Activated CD8-positive, alpha-beta T cell treated with anti-CD3 and anti-CD28 coated beads, Interleukin-2, amount 10 ng/mL, durations not matched to agents 7 days and 5 days (primary cell): ENCODE results near the gene PPL. TPM values are rescaled to one million over a fixed set of nuclear protein-coding genes. Genes with fewer than 3 reads are reported as not detected.

Experiments used
- ATAC-seq: fragments of 150-1000 bp; cut with Tn5 transposase; one replicate; pipeline ENCODE4 v1.10.0; 2021; ENCODE audit warnings: moderate library complexity
- CTCF ChIA-PET: fragments of 350-600 bp; sonication (Branson Sonifier 250); formaldehyde crosslinking; loops from one replicate; lab custom pipeline; 2021; ENCODE audit warnings: antibody characterized with exemption; lab: Charles Lee
- POLR2A ChIA-PET: fragments of 350-600 bp; sonication (Branson Sonifier 250); formaldehyde crosslinking; loops from one replicate; lab custom pipeline; 2021; ENCODE audit warnings: antibody characterized with exemption; lab: Charles Lee
- DNase-seq: peaks from one replicate; pipeline ENCODE4 v3.0.0-alpha.2; 2020
- H3K27ac Mint-ChIP-seq: one replicate; pipeline ENCODE4 v1.8.0; 2021; ENCODE audit warnings: mild to moderate bottlenecking, mixed read lengths
- H3K27me3 Mint-ChIP-seq: one replicate; pipeline ENCODE4 v1.8.0; 2021; ENCODE audit warnings: low read depth, mixed read lengths
- H3K36me3 Mint-ChIP-seq: one replicate; pipeline ENCODE4 v1.8.0; 2021; ENCODE audit warnings: low read depth, mixed read lengths
- H3K4me1 Mint-ChIP-seq: one replicate; pipeline ENCODE4 v1.8.0; 2021; ENCODE audit warnings: low read depth, mixed read lengths
- H3K4me3 Mint-ChIP-seq: one replicate; pipeline ENCODE4 v1.8.0; 2021; ENCODE audit warnings: mild to moderate bottlenecking, mixed read lengths
- H3K9me3 Mint-ChIP-seq: one replicate; pipeline ENCODE4 v1.8.0; 2022; ENCODE audit warnings: mixed read lengths; ENCODE audit not compliant: insufficient read depth
- total RNA-seq, 2 experiments: library from RNA; stranded (reverse); gene quantifications; one replicate each; pipeline ENCODE4 v1.2.3, GENCODE V29; 2021

The PPL gene
- total RNA-seq, 2 experiments from 2014 or later, result not detected

DNA sequence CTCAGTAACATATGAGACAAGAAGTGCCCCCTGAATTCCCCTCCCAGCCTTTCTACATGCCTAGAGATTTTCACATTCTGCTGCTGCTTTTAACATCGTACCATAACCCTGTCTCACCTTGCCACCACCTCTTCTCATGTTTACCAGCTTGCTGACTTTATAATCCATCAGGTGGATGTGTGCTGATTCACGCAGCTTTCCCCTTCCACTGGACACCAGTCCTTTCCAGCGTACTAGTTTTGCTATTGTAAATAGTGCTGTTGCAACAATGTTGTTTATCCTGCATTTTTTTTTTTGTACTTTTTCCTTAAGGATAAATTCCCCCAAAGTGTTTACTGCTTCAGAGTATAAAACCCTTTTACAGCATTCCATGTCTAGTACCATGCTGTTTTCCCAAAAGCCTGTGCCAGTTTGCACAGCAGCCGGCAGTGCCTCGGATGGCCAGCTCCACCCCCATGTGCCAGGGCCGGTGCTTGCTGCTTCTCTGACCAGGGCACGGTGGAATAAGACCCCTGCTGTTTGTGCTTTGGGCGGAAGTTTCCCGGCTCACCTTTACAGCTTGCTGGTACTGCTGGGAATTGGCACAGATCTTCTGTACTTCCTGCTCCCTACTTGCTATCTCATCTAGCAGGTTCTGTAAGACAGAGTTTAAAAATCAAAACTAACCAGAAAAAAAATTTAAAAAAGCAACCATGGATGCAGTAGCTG is 48.4 kb downstream of the PPL start:
- no peak overlapping the region for H3K4me3 Mint-ChIP-seq
- no peaks in the 10 kb centered on the region for H3K4me1 Mint-ChIP-seq
- ATAC-seq (no peak), DNase-seq (no peak)
- H3K36me3 Mint-ChIP-seq, result peaks cover 16% of the 10 kb centered on the region
- no peaks in the 10 kb centered on the region for H3K27me3 Mint-ChIP-seq
- POLR2A ChIA-PET, result no interaction called here
- H3K9me3 Mint-ChIP-seq, result no peaks in the 10 kb centered on the region
- CTCF ChIA-PET, result no interaction called here
- no peak overlapping the region for H3K27ac Mint-ChIP-seq

DNA sequence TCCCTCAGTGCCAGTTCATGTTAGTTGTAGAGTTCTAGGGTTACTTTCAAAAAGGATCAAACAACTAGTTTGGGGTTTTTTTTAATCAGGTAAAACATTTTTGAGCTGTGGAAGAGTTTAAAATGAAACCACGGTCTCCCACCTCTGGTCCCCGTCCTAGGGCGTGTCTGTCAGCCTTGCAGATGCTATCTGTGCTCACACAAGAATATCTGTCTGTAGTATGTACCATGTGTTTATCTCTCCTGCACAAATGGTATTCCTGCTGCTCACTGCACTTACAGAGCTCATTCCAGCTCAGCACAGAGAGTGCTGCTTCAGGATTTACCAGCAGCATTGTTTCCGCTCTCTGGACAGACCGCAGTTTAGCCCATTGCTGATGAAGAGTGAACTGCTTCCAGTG is 50.8 kb downstream of the PPL start:
- H3K27ac Mint-ChIP-seq, result no peak overlapping the region
- H3K27me3 Mint-ChIP-seq, result no peaks in the 10 kb centered on the region
- H3K36me3 Mint-ChIP-seq, result peaks cover 32% of the 10 kb centered on the region
- DNase-seq (no peak), ATAC-seq (no peak)
- H3K4me3 Mint-ChIP-seq, result no peak overlapping the region
- ChIA-PET CTCF (no interaction called here), POLR2A (no interaction called here)
- H3K9me3 Mint-ChIP-seq, result no peaks in the 10 kb centered on the region
- no peaks in the 10 kb centered on the region for H3K4me1 Mint-ChIP-seq

DNA sequence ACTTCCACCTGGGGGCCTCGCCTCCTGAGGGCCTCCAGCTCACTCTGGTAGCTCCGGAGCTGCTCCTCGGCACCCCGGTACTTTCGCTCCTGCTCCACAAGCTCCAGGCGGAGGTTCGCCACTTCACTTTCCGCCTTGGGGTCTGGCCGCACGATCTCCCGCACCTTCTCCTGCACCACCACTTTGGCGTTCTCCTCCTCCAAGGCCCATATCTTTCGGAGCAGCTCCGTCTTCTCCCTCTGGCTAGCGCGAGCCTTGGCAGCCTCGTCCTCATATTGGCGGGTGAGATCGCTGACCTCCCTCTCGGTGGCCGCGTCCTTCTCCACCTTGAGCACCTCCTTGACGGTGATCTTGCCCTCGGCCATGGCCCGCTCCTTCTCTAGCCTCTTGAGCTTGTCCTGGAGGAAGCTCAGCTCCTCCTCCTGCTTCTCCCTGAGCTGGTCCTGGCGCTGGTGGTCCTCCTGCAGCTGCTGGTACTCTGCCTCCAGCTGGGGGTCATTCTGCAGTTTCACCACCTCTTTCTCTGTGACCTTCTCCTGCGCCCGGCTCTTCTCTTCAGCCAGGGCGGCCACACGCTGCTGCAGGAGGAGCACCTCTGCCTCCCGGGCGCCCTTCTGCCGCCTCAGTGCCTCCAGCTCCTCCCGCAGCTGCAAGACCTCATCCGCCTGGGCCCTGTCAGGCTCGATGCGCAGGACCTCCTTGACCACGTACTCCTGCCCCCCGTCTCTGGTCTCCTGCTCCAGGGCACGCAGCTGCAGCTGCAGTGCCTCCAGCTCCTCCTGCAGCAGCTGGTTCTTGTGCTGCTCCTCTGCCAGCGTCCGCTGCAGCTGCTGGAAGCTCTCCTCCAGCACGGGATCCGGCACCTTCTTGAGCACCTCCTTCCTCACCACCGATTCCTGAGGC is 51.7 kb downstream of the PPL start:
- H3K27ac Mint-ChIP-seq, result no peak overlapping the region

DNA sequence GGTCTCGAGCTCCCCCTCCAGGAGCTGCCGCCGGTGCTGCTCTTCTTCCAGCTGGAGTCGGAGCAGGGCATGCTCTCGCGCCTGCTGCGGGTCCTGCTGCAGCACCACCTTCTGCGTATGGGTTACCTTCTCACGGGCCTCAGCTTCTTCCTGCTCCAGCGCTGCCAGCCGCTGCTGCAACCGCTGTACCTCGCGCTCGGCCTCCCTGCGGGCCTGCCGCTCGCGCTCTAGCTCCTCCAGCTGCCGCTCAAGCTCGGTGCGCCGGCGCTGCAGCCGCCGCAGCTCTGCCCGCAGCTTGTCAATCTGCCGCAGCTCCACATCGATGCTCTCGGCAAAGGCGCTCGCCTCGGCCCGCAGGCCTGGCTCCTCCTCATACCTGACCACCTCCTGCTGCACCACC is 52.7 kb downstream of the PPL start:
- H3K4me1 Mint-ChIP-seq, result no peaks in the 10 kb centered on the region
- no peaks in the 10 kb centered on the region for H3K27me3 Mint-ChIP-seq
- ChIA-PET CTCF (no interaction called here), POLR2A (no interaction called here)
- DNase-seq (no peak), ATAC-seq (no peak)
- H3K4me3 Mint-ChIP-seq, result no peak overlapping the region
- H3K27ac Mint-ChIP-seq, result no peak overlapping the region
- no peaks in the 10 kb centered on the region for H3K9me3 Mint-ChIP-seq
- peaks cover 46% of the 10 kb centered on the region for H3K36me3 Mint-ChIP-seq

More for the DNA sequence above, 51.7 kb downstream of the PPL start:
- CTCF ChIA-PET, result no interaction called here
- POLR2A ChIA-PET, result no interaction called here
- no peak for ATAC-seq
- Mint-ChIP-seq H3K27me3 (no peaks in the 10 kb centered on the region), H3K36me3 (peaks cover 39% of the 10 kb centered on the region), H3K4me1 (no peaks in the 10 kb centered on the region), H3K4me3 (no peak overlapping the region), H3K9me3 (no peaks in the 10 kb centered on the region)
- DNase-seq, result no peak

DNA sequence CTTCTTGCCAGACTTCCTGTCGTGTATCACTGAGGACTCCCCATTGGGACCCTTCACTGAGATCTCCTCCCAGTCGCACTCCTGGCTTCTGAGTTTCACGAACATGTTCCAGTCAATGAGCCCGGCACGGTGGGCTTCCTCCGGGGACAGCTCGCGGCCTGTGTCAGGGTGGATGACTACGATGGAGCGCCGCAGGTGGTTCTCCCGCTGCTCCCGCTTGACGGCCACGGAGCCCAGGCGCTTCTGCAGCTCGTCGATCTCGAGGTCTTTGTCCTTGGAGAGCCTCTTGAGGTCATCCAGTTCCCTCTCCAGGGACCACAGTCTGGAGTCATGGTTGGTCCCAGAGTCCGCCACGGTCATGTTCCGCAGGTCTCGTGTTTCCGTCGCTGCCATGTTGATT is 53.4 kb downstream of the PPL start:
- Mint-ChIP-seq H3K27me3 (no peaks in the 10 kb centered on the region), H3K9me3 (no peaks in the 10 kb centered on the region), H3K36me3 (peaks cover 48% of the 10 kb centered on the region), H3K4me3 (no peak overlapping the region), H3K4me1 (no peaks in the 10 kb centered on the region), H3K27ac (no peak overlapping the region)
- ChIA-PET POLR2A (no interaction called here), CTCF (no interaction called here)
- no peak for DNase-seq
- no peak for ATAC-seq

DNA sequence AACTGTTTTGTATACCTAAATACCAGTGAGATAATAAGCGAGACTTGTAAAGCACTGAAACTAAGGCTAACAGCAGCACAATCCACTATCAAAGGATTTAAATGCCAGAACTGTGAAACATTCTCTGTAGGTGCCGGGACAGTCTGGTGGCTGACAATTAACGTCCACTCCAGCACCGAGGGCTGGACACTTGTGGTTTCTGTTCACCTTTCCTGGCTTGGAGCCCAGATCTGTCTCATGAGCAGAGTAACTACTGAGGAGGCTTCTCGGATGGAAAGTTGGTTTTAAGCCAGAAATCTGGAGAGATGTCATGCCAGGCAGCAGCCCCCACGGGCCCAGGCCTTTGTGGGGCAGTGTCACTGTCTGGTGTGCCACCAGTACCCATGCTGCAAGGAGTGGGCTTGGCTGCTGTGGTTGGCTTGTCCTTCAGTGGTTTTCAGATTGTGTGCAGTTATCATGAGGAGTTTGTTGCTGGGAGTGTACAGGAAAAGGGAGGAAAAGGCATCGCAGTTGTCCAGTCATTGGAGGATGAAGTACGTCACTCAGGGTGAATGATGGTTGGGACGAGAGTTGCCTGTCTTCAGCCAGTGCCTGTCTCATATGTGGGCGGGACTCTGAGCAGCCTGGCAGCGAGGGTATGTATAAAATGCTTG is 54.2 kb downstream of the PPL start:
- Mint-ChIP-seq H3K4me3 (no peak overlapping the region), H3K9me3 (no peaks in the 10 kb centered on the region), H3K36me3 (peaks cover 52% of the 10 kb centered on the region), H3K27me3 (no peaks in the 10 kb centered on the region), H3K4me1 (no peaks in the 10 kb centered on the region), H3K27ac (no peak overlapping the region)
- DNase-seq (no peak), ATAC-seq (no peak)
- CTCF ChIA-PET, result no interaction called here
- POLR2A ChIA-PET, result no interaction called here

DNA sequence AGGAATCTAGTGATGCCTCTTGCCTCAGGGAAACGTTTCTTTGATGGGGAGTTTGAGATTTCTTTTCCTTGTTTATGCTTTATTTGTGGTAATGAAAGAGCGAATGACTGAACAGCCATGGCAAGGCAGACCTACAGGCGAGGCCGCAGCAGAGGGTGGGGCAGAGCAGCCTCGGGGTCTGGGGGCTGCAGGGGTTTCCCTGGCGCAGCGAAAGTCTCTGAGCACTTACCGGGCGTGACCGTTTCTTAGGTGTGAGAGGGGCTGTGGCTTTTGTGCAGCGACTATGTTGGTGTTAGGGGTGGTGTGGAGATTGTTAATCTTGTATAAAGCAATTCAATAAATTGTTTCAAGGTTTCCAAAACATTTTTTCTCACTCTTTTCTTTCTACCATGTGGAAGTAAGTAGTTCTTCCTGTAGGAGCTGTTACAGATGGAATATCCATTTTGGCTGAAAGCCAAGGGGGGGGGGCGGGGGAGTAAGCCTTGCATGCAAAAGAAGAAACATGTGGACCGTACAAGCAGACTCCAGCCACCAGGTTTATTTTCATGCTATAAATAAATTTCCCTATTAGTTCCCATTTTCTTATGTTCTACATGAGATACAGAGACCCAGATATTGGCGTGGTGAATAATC is 54.8 kb downstream of the PPL start:
- H3K36me3 Mint-ChIP-seq, result peaks cover 57% of the 10 kb centered on the region

DNA sequence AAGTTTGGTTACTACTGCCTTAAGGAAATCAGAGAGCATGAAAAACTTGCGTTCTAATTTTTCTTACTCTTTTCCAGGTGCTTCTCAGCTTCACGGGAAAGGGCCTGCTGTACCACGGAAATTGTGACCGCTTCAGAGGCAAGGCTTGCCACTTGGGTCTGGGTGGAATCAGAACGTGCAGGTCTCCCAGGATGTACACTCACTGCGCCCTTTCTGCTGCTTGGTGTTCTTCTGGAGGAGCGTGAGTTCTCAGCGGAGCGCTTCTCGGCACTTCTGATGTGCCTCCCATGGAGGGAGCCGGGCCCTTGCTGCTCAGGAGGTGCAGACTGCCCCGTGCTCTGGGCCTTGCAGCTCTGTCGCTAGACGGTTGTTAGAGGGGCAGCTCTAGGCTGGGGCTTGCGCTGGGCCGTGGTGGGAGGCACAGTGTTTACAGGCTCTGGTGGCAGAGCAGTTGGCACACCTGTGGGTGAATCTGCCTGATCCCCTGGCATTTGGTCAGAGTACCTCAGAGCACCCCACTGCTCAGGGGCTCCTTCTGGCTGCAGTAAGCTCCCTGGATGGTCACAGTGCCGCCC is 56.9 kb downstream of the PPL start:
- H3K4me1 Mint-ChIP-seq, result no peaks in the 10 kb centered on the region
- ATAC-seq (no peak), DNase-seq (no peak)
- H3K4me3 Mint-ChIP-seq, result no peak overlapping the region
- H3K27ac Mint-ChIP-seq, result no peak overlapping the region
- H3K36me3 Mint-ChIP-seq, result peaks cover 65% of the 10 kb centered on the region
- CTCF ChIA-PET, result no interaction called here
- no peaks in the 10 kb centered on the region for H3K9me3 Mint-ChIP-seq
- POLR2A ChIA-PET, result no interaction called here
- H3K27me3 Mint-ChIP-seq, result no peaks in the 10 kb centered on the region

More for the DNA sequence above, 54.8 kb downstream of the PPL start:
- DNase-seq (no peak), ATAC-seq (no peak)
- CTCF ChIA-PET, result no interaction called here
- Mint-ChIP-seq H3K4me1 (no peaks in the 10 kb centered on the region), H3K4me3 (no peak overlapping the region), H3K9me3 (no peaks in the 10 kb centered on the region), H3K27me3 (no peaks in the 10 kb centered on the region), H3K27ac (no peak overlapping the region)
- POLR2A ChIA-PET, result no interaction called here

DNA sequence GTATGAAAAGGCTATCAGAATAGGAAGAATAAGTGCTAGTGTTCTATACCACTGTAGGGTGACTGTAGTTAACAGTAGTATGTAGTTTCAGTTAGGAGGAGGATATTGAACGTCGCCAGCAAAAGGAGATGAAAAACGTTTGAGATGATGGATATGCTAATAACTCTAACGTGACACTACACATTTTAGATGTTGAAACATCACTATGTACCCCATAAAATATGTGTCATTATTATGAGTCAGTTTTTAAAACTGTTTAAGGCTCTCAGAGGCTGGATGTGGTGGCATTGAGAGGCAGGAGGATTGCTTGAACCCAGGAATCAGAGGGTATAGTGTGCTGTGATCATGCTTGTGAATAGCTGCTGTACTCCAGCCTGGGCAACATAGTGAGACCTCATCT is 57.9 kb downstream of the PPL start:
- no peak overlapping the region for H3K4me3 Mint-ChIP-seq
- no peaks in the 10 kb centered on the region for H3K4me1 Mint-ChIP-seq
- H3K9me3 Mint-ChIP-seq, result no peaks in the 10 kb centered on the region
- ATAC-seq (no peak), DNase-seq (no peak)
- H3K27ac Mint-ChIP-seq, result no peak overlapping the region
- ChIA-PET CTCF (no interaction called here), POLR2A (no interaction called here)
- H3K36me3 Mint-ChIP-seq, result peaks cover 61% of the 10 kb centered on the region
- no peaks in the 10 kb centered on the region for H3K27me3 Mint-ChIP-seq

DNA sequence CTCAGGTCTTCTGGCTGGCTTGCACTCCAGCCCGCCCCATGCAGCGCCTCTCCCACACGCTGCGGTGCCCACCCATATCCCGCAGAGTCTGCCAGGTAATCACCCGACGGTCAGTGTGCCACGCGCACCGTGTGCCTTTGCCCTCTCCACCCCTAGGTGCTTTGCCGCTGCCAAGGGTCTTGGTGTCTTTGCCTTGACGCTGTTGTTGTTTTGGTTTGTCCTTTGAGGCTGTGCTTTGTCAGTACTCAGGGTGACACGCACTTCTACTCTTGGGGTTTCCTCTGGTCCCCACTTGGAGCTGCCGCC is 59.6 kb downstream of the PPL start:
- Mint-ChIP-seq H3K27ac (peak overlapping the region; percentile 12), H3K4me1 (no peaks in the 10 kb centered on the region), H3K9me3 (no peaks in the 10 kb centered on the region), H3K4me3 (no peak overlapping the region), H3K36me3 (peaks cover 63% of the 10 kb centered on the region), H3K27me3 (no peaks in the 10 kb centered on the region)
- POLR2A ChIA-PET, result no interaction called here
- DNase-seq (no peak), ATAC-seq (no peak)
- CTCF ChIA-PET, result no interaction called here

DNA sequence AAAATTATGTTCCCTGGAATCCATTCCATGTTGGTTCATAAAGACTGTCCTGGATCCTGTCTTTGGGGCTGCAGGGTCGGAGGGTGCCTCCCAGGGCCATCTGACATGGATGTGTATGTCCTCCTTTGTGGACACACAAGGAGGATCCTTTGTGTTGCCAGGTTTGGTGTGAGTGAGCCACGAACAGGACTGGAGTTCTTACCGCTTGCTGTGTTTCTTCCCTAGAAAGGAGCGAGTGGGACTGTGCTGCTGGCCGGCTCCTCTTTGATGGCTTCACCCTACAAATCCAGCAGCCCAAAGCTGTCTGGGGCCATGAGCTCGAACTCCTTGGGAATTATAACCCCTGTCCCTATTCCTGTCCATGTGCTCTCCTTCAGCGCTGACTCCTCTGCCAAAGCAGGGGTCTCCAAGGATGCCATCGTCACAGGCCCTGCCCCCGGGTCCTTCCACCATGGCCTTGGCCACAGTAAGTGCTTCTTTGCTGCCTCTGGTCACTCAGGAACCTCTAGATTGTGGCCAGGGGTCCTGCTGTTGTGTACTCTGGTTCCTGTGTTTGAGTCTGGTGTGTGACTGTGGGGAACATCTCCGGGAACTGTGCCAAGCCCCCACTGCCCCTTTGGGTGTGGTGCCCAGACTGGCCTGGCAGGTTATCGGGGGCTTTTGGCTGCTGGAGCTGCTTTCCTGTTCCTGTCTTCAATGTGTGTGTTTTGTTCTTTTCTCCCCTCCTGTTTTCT is 60.1 kb downstream of the PPL start:
- Mint-ChIP-seq H3K9me3 (no peaks in the 10 kb centered on the region), H3K27me3 (no peaks in the 10 kb centered on the region), H3K4me3 (no peak overlapping the region), H3K27ac (peak overlapping the region; percentile 12), H3K36me3 (peaks cover 62% of the 10 kb centered on the region), H3K4me1 (no peaks in the 10 kb centered on the region)
- ChIA-PET POLR2A (no interaction called here), CTCF (no interaction called here)
- DNase-seq, result no peak
- no peak for ATAC-seq
